ENCODE data around the gene ADIRF.
"Not testable (repeated sequence)": the region's sequence is repeated elsewhere in the genome, so short reads cannot be mapped to it uniquely, and the experiment has no call there.

Gene ADIRF

GRCh38 chr10:86979296-86979818 lies 11.1 kb downstream of the ADIRF start:
- no peak for DNase-seq (ENCODE audit: low read depth in 3 of 3)

DNA sequence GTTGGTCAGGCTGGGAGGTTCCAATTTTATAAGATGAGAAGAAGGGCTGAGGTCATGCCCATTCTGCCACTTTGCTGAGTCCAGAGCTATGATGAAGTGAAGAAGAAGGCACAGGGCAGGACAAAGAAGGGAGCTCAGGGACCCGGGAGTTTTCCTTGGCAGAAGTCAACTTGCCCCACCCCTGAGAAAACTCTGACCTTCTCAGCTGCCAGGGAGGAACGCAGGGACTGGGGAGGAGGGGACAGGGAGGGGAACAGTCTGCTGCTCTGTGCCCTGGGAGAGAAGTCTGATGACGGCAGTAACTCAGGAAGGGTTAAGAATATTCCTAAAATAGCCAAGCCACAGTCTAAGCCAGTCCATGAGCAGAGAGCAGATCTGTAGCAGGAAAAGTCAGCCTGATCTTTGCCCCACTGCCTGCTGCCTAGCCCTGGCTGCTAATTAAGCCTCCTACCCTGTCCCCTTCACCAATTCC lies 11.7 kb downstream of the ADIRF start:
- DNase-seq (ENCODE audit: low read depth in 3 of 3), result no peak

- DNase-seq (ENCODE audit: low read depth in 3 of 3), result not testable (repeated sequence)
Measured at GRCh38 chr10:86981020-86981419, 12.7 kb downstream of the ADIRF start.

DNA sequence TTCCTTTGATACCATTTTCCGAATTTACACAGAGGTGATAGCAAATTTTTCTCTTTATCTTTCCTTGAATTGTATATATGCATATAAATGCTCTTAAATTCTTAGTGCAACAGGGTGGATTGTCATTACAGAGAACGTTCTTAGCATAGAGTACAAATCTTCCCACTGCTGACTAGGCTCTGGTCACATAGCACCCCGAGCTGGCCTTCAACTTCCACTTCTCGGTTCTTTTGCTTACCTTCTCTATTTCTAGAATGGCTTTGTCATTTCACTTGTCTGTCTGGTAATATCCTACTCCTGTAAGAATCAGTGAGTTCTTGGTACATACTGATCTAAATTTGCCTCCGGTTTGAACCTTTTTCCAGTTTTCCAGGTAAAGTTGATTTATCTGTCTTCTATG lies 13.4 kb downstream of the ADIRF start:
- DNase-seq (ENCODE audit: low read depth in 3 of 3), result no peak

DNA sequence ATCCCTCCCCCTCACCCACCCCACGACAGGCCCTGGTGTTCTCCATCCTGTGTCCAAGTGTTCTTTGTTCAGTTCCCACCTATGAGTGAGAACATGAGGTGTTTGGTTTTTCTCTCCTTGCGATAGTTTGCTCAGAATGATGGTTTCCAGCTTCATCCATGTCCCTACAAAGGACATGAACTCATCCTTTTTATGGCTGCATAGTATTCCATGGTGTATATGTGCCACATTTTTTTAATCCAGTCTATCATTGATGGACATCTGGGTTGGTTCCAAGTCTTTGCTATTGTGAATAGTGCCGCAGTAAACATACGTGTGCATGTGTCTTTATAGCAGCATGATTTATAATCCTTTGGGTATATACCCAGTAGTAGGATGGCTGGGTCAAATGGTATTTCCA lies 16.2 kb downstream of the ADIRF start:
- not testable (repeated sequence) for DNase-seq (ENCODE audit: low read depth in 3 of 3)

GRCh38 chr10:86988520-86988919 lies 20.2 kb downstream of the ADIRF start:
- no peak for DNase-seq (ENCODE audit: low read depth in 3 of 3)

- not testable (repeated sequence) for DNase-seq (ENCODE audit: low read depth in 3 of 3)
Measured at GRCh38 chr10:86991362-86991761, 23.1 kb downstream of the ADIRF start.

DNA sequence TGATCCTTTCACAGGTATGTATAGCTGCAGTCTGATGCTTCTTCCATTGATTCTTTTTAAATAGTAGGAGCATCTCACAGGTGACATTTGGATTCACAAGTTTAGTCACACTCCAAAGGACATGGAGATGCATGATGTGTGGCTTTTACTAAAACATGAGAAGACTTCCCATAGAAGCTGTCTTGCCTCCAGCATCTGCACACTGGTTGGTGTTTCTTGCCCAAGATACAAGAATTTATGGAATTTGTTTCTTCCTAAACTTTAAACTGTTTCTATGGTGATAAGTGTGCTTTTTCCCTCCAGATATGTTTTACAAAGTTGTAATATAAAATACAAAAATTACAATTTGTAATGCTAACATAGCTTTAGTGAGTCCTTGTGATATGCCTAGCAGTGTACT lies 24.2 kb downstream of the ADIRF start:
- no peak for DNase-seq (ENCODE audit: low read depth in 3 of 3)

DNA sequence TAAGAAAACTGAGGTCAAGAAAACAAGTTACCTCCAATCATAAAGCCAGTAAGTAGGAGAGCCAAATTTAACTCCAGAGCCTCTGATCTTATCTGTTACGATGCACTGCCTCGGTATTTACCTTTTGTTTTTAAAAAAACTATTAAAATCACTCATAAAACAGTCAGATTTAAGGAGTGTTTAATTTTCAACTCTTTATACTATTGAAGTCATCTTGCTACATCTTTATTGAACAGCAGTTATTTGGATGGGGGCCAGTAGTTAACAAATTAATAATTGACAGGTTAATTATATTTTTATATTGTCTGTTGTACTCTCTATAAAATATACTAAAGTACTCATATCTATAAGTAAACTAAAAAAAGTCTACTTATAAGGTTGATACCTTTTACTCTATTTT lies 24.6 kb downstream of the ADIRF start:
- no peak for DNase-seq (ENCODE audit: low read depth in 3 of 3)

- not testable (repeated sequence) for DNase-seq (ENCODE audit: low read depth in 3 of 3)
Measured at GRCh38 chr10:86999802-87000403, 31.6 kb downstream of the ADIRF start.

DNA sequence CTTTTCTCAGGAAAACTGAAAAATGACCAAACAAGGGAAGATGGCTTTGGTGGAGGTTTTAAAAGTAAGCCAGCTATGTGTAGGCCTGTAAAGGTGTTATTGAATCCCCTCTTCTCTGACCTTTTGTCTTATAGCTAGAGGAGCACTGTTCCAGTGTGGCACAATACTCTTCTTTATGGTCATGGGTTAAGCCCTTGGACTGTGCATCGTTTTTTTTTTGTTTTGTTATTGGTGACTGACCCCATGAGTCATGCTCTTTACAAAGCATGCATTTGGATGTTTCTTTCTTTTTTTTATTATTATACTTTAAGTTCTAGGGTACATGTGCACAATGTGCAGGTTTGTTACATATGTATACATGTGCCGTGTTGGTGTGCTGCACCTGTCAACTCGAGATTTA lies 32.2 kb downstream of the ADIRF start:
- no peak for DNase-seq (ENCODE audit: low read depth in 3 of 3)

GRCh38 chr10:87007124-87007523 lies 38.8 kb downstream of the ADIRF start:
- not testable (repeated sequence) for DNase-seq (ENCODE audit: low read depth in 3 of 3)

GRCh38 chr10:87007674-87008073 lies 39.4 kb downstream of the ADIRF start:
- DNase-seq (ENCODE audit: low read depth in 3 of 3), result not testable (repeated sequence)

DNA sequence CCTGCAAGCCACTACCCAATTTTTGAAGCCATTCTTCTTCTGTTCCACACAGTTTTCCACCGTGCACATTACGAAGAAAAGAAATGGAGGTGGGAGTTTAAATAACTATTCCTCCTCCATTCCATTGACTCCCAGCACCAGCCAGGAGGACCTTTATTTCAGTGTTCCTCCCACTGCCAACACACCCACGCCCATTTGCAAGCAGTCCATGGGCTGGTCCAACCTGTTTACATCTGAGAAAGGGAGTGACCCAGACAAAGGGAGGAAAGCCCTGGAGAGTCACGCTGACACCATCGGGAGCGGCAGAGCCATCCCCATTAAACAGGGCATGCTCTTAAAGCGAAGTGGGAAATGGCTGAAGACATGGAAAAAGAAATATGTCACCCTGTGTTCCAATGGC lies 40.0 kb downstream of the ADIRF start:
- not testable (repeated sequence) for DNase-seq (ENCODE audit: low read depth in 3 of 3)

GRCh38 chr10:87009134-87009696 lies 40.9 kb downstream of the ADIRF start:
- DNase-seq (ENCODE audit: low read depth in 3 of 3), result not testable (repeated sequence)

DNA sequence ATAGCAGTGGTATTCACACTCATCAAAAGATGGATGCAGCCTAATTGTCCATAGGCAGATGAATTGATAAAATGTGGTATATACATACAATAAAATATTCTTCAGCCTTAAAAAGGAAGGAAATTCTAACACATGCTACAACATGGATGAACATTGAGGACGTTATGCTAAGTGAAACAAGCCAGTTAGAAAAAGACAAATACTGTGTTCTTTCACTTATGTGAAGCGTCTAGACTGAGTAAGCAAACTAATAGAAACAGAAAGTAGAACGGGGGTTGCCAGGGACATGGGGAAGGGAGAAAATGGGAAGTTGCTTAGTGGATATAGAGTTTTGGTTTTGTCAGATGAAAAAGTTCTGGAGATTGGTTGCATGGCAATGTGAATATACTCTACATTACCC lies 45.2 kb downstream of the ADIRF start:
- not testable (repeated sequence) for DNase-seq (ENCODE audit: low read depth in 3 of 3)

- DNase-seq (ENCODE audit: low read depth in 3 of 3), result not testable (repeated sequence)
Measured at GRCh38 chr10:87014986-87015716, 46.9 kb downstream of the ADIRF start.

DNA sequence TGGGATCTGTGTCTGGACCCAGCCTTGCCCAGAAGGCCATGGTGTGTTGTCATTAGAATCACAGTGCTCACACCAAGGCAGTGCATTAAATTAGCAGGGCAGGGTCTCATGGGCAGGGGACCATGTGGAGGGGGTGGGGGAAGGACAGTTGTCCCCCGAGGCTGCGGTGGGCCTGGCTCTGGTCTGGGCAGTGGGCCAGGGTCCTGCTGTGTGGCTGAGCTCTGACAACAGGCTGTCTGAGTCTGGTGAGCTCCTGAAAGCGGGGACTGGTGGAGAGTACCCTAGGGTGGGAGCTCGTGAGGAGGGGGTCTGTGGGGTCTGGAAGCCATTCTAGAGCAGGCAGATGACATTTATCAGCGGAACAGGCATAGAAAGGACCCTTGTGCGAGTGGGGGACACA lies 49.8 kb downstream of the ADIRF start:
- not testable (repeated sequence) for DNase-seq (ENCODE audit: low read depth in 3 of 3)

- not testable (repeated sequence) for DNase-seq (ENCODE audit: low read depth in 3 of 3)
Measured at GRCh38 chr10:87019066-87019465, 50.8 kb downstream of the ADIRF start.

DNA sequence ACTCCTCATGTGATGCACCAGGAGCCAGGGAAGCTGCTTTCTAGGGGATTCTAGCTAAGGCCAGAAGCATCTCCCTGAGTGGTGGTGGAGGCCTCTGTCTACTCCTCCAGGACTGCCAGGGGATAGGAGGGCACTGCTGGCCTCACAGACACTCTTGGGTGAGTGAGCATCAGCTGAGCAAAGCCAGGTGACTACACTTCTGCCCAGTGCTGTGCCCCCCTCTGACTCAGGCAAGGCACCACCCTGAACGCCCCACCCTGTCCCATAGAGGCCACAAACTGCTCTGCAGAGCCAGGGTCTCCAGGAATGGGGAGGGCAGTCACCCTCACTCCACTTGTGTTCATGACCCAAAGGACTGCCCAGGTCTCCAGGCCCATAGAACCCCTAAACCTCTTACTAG lies 51.2 kb downstream of the ADIRF start:
- DNase-seq (ENCODE audit: low read depth in 3 of 3), result not testable (repeated sequence)

DNA sequence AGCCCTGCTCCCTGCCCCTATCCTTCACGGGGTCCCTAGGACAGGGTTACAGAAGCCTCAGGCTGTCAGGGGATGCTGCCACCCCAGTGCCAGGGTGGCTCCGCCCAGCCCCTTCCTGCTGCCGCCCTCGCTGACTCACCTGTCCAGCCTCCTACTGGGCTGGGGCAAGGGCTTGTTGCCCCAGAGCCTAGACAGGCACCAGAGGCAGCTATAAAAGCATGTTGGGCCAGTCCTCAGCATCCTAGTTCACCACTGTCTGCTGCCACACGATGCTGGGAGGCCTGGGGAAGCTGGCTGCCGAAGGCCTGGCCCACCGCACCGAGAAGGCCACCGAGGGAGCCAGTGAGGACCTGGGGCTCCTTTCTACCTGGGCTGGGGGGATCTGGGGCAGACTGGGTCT lies 51.8 kb downstream of the ADIRF start, which contains the start of gene FAM25A:
Gene FAM25A (plus strand): TSS at position 239 of the 400 bp plus-strand sequence. CDS start 31 bp downstream, at position 270.
- DNase-seq (ENCODE audit: low read depth in 3 of 3), result not testable (repeated sequence)
